Suprapubic skin (tissue), 4 donors: ENCODE measurements around the gene RAB14. TPM values are rescaled to one million over a fixed set of nuclear protein-coding genes. Genes with fewer than 3 reads are reported as not detected.
"Not testable (repeated sequence)": the region's sequence is repeated elsewhere in the genome, so short reads cannot be mapped to it uniquely, and the experiment has no call there.

Experiments
- DNase-seq, 2 donors: peaks; one replicate each; pipeline ENCODE4 v3.0.0-alpha.2; 2019; ENCODE audit warnings: low spot score in 2 of 2
- H3K27ac ChIP-seq: fragments of 200-600 bp; sonication (generic); one replicate; pipeline ENCODE4 v1.5.1; 2019
- H3K27me3 ChIP-seq: fragments of 200-600 bp; sonication (generic); one replicate; pipeline ENCODE4 v1.5.1; 2019
- H3K36me3 ChIP-seq: fragments of 200-600 bp; sonication (generic); one replicate; pipeline ENCODE4 v1.5.1; 2019
- H3K4me1 ChIP-seq: fragments of 200-600 bp; sonication (generic); one replicate; pipeline ENCODE4 v1.5.1; 2019
- H3K4me3 ChIP-seq: fragments of 200-600 bp; sonication (generic); one replicate; pipeline ENCODE4 v1.5.1; 2019; ENCODE audit warnings: mild to moderate bottlenecking
- H3K9me3 ChIP-seq: fragments of 200-600 bp; sonication (generic); one replicate; pipeline ENCODE4 v1.5.1; 2019
- EP300 ChIP-seq: sonication (generic); formaldehyde crosslinking; IDR thresholded peaks from one replicate; pipeline ENCODE4 v1.6.1; 2017; ENCODE audit warnings: antibody characterized with exemption
- POLR2A ChIP-seq, 2 donors: fragments of 450-650 bp; IDR thresholded peaks; one replicate each; pipeline ENCODE4 v1.6.1; 2017; ENCODE audit warnings: antibody characterized with exemption in 2 of 2, mild to moderate bottlenecking in 2 of 2, moderate library complexity in 2 of 2
- POLR2AphosphoS5 ChIP-seq, 3 donors: sonication (generic); formaldehyde crosslinking; IDR thresholded peaks; one replicate each; pipeline ENCODE4 v1.6.1; 2017; ENCODE audit warnings: antibody characterized with exemption in 3 of 3
- WGBS: methylation state at CpG from one replicate; pipeline ENCODE4 v1.1.5; 2018; 5-methylcytosine and 5-hydroxymethylcytosine counted together
- total RNA-seq, 4 donors: library from RNA; depleted of rRNA; stranded (reverse); fragments of >200 nt; gene quantifications; one replicate each; pipeline ENCODE4 v1.1.0, GENCODE V29; 2016
- TF ChIP-seq, protein P1 (sequence below), 2 donors: fragments of 200-600 bp in 1 of 2; fragments of 450-650 bp in 1 of 2; sonication (generic) in 1 of 2; IDR thresholded peaks; one replicate each; pipeline ENCODE4 v1.5.1; 2016 to 2019; ENCODE audit warnings: antibody characterized with exemption in 2 of 2, mild to moderate bottlenecking in 1 of 2, moderate library complexity in 1 of 2

Gene RAB14
- total RNA-seq, 4 donors from 2014 or later, result 41.4 to 49.5 (median 45.9) TPM

DNA sequence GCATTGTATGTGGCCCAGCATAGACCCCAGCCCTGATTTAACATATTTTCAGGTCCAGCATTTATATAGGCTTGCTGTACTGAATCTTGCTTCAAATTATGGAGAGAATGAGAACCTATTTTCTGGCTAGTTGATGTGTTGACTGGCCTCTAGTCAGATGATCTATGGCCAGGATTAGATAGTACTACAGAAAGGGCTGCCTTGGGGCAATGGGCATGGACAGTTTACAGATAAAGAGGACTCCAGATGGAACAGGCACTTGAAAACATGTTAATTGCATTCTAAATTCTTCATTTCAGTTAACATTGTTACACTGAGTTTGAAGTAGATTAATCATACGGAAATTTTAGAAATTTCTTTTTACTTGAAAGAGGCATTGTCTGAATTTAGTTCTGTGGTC lies 61.5 kb downstream of the RAB14 start:
- H3K36me3 ChIP-seq, result peaks cover 59% of the 10 kb centered on the region
- TF ChIP-seq POLR2AphosphoS5 (IDR thresholded peaks at IDR 0.05), result no peak
- no peak for TF ChIP-seq POLR2A (IDR thresholded peaks at IDR 0.05)
- no peak for TF ChIP-seq EP300
- TF ChIP-seq, protein P1, sequence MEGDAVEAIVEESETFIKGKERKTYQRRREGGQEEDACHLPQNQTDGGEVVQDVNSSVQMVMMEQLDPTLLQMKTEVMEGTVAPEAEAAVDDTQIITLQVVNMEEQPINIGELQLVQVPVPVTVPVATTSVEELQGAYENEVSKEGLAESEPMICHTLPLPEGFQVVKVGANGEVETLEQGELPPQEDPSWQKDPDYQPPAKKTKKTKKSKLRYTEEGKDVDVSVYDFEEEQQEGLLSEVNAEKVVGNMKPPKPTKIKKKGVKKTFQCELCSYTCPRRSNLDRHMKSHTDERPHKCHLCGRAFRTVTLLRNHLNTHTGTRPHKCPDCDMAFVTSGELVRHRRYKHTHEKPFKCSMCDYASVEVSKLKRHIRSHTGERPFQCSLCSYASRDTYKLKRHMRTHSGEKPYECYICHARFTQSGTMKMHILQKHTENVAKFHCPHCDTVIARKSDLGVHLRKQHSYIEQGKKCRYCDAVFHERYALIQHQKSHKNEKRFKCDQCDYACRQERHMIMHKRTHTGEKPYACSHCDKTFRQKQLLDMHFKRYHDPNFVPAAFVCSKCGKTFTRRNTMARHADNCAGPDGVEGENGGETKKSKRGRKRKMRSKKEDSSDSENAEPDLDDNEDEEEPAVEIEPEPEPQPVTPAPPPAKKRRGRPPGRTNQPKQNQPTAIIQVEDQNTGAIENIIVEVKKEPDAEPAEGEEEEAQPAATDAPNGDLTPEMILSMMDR (IDR thresholded peaks at IDR 0.05), result no peak
- WGBS, result 92% methylated on average over 1 of the region's 1 CpG
- H3K27ac ChIP-seq, result no peak overlapping the region
- no peak overlapping the region for H3K4me3 ChIP-seq
- H3K9me3 ChIP-seq, result no peaks in the 10 kb centered on the region
- peaks cover 9% of the 10 kb centered on the region for H3K4me1 ChIP-seq
- no peak for DNase-seq
- H3K27me3 ChIP-seq, result no peaks in the 10 kb centered on the region

DNA sequence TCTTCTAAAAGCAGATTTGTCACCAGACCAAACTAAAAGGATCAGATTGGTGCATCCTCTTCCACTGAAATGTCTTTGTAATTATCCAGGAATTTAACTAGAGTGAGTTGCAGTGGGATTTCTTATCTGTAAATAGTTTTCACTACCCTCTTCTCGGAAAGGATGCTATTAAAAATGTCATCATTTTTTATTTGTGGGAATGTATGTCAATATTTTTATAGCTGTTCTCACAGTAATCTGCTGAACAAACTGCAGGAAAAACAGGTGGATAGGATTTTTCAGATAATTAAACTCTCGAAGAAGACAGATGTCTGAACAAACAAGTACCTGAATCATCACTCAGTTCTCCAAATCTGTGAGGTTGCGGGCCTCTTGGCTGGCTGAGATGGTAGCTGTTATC lies 62.7 kb downstream of the RAB14 start:
- Histone ChIP-seq H3K4me1 (peaks cover 9% of the 10 kb centered on the region), H3K27me3 (no peaks in the 10 kb centered on the region), H3K36me3 (peaks cover 49% of the 10 kb centered on the region), H3K4me3 (no peak overlapping the region), H3K27ac (no peak overlapping the region), H3K9me3 (no peaks in the 10 kb centered on the region)
- WGBS, result 74% methylated on average over 3 of the region's 3 CpGs
- TF ChIP-seq EP300 (no peak), POLR2A (IDR thresholded peaks at IDR 0.05) (no peak), POLR2AphosphoS5 (IDR thresholded peaks at IDR 0.05) (no peak)
- TF ChIP-seq, protein P1 (IDR thresholded peaks at IDR 0.05), result no peak
- no peak for DNase-seq

DNA sequence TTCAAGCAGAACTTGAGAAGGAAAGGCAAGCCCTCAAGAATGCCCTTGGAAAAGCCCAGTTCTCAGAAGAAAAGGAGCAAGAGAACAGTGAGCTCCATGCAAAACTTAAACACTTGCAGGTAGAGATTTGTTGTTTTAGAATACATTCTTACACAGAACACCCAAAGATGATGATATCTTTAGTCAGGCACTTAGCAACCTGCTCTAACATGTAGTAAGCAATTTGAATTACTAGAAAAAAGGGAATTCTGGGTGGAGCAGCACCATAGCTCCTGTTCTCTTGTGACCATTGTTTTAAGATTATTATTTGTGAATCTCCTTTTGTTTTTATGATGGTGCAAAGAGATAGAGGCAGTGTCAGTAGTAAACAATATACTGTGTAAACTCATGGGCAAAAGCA lies 63.1 kb downstream of the RAB14 start:
- Histone ChIP-seq H3K27me3 (no peaks in the 10 kb centered on the region), H3K4me3 (no peak overlapping the region), H3K27ac (no peak overlapping the region), H3K4me1 (peaks cover 9% of the 10 kb centered on the region), H3K36me3 (peaks cover 48% of the 10 kb centered on the region), H3K9me3 (no peaks in the 10 kb centered on the region)
- TF ChIP-seq, protein P1 (IDR thresholded peaks at IDR 0.05), result no peak
- TF ChIP-seq POLR2A (IDR thresholded peaks at IDR 0.05), result no peak
- no peak for TF ChIP-seq POLR2AphosphoS5 (IDR thresholded peaks at IDR 0.05)
- DNase-seq, result no peak

DNA sequence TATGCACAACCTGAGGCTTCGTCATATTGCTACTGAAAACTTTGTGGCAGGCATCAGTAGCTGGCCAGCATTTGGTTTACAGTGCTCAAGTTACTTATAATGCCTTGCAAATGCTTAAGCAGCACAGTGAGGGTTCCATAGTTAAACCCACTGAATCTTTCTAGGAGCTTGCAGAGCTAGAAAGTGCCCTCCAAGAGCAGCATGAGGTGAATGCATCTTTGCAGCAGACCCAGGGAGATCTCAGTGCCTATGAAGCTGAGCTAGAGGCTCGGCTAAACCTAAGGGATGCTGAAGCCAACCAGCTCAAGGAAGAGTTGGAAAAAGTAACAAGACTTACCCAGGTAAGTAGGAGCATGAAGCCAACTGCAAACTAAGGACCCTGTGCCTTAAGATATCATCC lies 66.0 kb downstream of the RAB14 start:
- H3K9me3 ChIP-seq, result no peaks in the 10 kb centered on the region
- 95% methylated on average over 2 of the region's 2 CpGs for WGBS
- no peak overlapping the region for H3K4me3 ChIP-seq
- TF ChIP-seq EP300, result no peak
- TF ChIP-seq, protein P1 (IDR thresholded peaks at IDR 0.05), result no peak
- TF ChIP-seq POLR2A (IDR thresholded peaks at IDR 0.05), result no peak
- TF ChIP-seq POLR2AphosphoS5 (IDR thresholded peaks at IDR 0.05), result no peak
- no peak for DNase-seq
- peaks cover 29% of the 10 kb centered on the region for H3K36me3 ChIP-seq
- no peaks in the 10 kb centered on the region for H3K27me3 ChIP-seq
- peaks cover 10% of the 10 kb centered on the region for H3K4me1 ChIP-seq
- no peak overlapping the region for H3K27ac ChIP-seq

DNA sequence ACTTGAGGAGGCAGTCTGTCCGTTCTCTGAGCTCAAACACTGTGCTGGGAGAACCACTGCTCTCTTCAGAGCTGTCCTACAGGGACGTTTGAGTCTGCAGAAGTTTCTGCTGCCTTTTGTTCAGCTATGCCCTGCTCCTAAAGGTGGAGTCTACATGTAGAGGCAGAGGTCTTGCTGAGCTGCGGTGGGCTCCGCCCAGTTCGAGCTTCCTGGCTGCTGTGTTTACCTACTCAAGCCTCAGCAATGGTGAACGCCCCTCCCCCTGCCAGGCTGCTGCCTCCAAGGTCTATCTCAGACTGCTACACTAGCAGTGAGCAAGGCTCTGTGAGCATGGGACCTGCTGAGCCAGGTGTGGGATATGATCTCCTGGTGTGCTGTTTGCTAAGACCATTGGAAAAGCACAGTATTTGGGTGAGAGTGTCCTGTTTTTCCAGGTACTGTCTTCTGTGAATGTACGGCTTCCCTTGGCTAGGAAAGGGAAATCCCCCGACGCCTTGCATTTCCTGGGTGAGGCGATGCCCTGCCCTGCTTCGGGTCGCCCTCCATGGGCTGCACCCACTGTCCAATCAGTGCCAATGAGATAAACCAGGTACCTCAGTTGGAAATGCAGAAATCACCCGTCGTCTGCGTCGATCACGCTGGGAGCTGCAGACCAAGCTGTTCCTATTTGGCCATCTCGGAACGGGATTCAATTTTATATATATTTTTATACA lies 68.4 kb downstream of the RAB14 start:
- TF ChIP-seq POLR2AphosphoS5 (IDR thresholded peaks at IDR 0.05) (no peak), POLR2A (IDR thresholded peaks at IDR 0.05) (no peak), EP300 (no peak)
- TF ChIP-seq, protein P1 (IDR thresholded peaks at IDR 0.05), result no peak
- H3K27ac ChIP-seq, result no peak overlapping the region
- no peaks in the 10 kb centered on the region for H3K27me3 ChIP-seq
- 76% methylated on average over 15 of the region's 19 CpGs for WGBS
- H3K9me3 ChIP-seq, result no peaks in the 10 kb centered on the region
- DNase-seq, result no peak
- H3K4me1 ChIP-seq, result peaks cover 8% of the 10 kb centered on the region
- H3K36me3 ChIP-seq, result peaks cover 21% of the 10 kb centered on the region
- H3K4me3 ChIP-seq, result no peak overlapping the region

DNA sequence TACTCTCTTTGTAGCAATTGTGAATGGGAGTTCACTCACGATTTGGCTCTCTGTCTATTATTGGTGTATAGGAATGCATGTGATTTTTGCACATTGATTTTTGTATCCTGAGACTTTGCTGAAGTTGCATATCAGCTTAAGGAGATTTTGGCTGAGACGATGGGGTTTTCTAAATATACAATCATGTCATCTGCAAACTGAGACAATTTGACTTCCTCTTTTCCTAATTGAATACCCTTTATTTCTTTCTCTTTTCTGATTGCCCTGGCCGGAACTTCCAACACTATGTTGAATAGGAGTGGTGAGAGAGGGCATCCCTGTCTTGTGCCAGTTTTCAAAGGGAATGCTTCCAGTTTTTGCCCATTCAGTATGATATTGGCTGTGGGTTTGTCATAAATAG lies 72.3 kb downstream of the RAB14 start:
- peaks cover 19% of the 10 kb centered on the region for H3K36me3 ChIP-seq
- H3K9me3 ChIP-seq, DNase-seq, H3K27me3 ChIP-seq, H3K4me3 ChIP-seq, H3K4me1 ChIP-seq, H3K27ac ChIP-seq: not testable (repeated sequence)
- 83% methylated on average over 3 of the region's 3 CpGs for WGBS
